ENCODE results near the gene ZSCAN2.

GRCh38 chr15:84600331-84600686 lies 500 bp upstream of the ZSCAN2 start:
- TF ChIP-seq POLR2AphosphoS5 (IDR thresholded peaks at IDR 0.05): no peak
- TF ChIP-seq CTCF (IDR thresholded peaks at IDR 0.05): no peak
- no peak for TF ChIP-seq POLR2A (IDR thresholded peaks at IDR 0.05)

Measured in prostate gland (tissue), 2 donors.